Suprapubic skin (tissue), 4 donors: ENCODE measurements around the gene FAM53A.

Experiments
- CTCF ChIP-seq, 2 donors: fragments of 200-600 bp in 1 of 2; fragments of 450-650 bp in 1 of 2; sonication (generic) in 1 of 2; IDR thresholded peaks; one replicate each; pipeline ENCODE4 v1.5.1; 2016 to 2019; ENCODE audit warnings: antibody characterized with exemption in 2 of 2, mild to moderate bottlenecking in 1 of 2, moderate library complexity in 1 of 2
- EP300 ChIP-seq: sonication (generic); formaldehyde crosslinking; IDR thresholded peaks from one replicate; pipeline ENCODE4 v1.6.1; 2017; ENCODE audit warnings: antibody characterized with exemption
- POLR2A ChIP-seq, 2 donors: fragments of 450-650 bp; IDR thresholded peaks; one replicate each; pipeline ENCODE4 v1.6.1; 2017; ENCODE audit warnings: antibody characterized with exemption in 2 of 2, mild to moderate bottlenecking in 2 of 2, moderate library complexity in 2 of 2
- POLR2AphosphoS5 ChIP-seq, 3 donors: sonication (generic); formaldehyde crosslinking; IDR thresholded peaks; one replicate each; pipeline ENCODE4 v1.6.1; 2017; ENCODE audit warnings: antibody characterized with exemption in 3 of 3

DNA sequence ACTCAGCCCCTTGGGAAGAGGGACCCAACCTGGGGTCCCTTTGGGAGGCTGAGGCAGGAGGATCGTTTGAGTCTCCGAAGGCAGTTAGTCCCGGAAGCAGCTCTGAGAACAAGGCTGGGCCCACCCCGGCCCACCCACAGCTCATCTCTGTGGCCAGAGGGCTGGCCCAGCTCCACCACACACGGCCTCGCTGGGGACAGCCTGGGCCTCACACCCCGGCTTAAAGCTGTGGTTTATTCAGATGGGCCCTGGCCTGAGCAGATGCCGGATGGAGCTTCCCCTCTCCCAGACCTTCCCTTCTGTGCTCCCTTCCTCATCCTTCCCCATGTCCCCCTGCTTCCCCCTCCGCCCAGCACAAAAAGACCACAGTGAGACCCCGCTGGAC, 54.4 kb downstream of the FAM53A start:
- TF ChIP-seq CTCF (IDR thresholded peaks at IDR 0.05) (no peak), POLR2A (IDR thresholded peaks at IDR 0.05) (no peak), POLR2AphosphoS5 (IDR thresholded peaks at IDR 0.05) (no peak), EP300 (no peak)
